GM20000 (cell line): ENCODE results near the gene PTPRK.

ENCODE experiments used
- DNase-seq: peaks from one replicate; pipeline ENCODE4 v3.0.0; 2012; ENCODE audit warnings: low spot score
- CTCF ChIP-seq: IDR thresholded peaks from 2 replicates; pipeline ENCODE4 v1.5.1; 2012; ENCODE audit warnings: mild to moderate bottlenecking, control low read depth; ENCODE audit errors: extremely low read depth, missing control alignments

PTPRK gene

GRCh38 chr6:128024969-128025368 is 495.4 kb downstream of the PTPRK start:
- no peak for DNase-seq
- TF ChIP-seq CTCF, result no peak

GRCh38 chr6:128024046-128024445 is 496.4 kb downstream of the PTPRK start:
- TF ChIP-seq CTCF, result no peak
- no peak for DNase-seq

GRCh38 chr6:128018821-128019220 is 501.6 kb downstream of the PTPRK start:
- TF ChIP-seq CTCF, result no peak
- DNase-seq, result no peak

- DNase-seq, result no peak
These were observed 503.1 kb downstream of the PTPRK start for GRCh38 chr6:128017288-128017687.

GRCh38 chr6:128007658-128008057 is 512.7 kb downstream of the PTPRK start:
- no peak for TF ChIP-seq CTCF

More at GRCh38 chr6:128017288-128017687, 503.1 kb downstream of the PTPRK start:
- TF ChIP-seq CTCF, result no peak

GRCh38 chr6:128005009-128005408 is 515.4 kb downstream of the PTPRK start:
- no peak for DNase-seq
- TF ChIP-seq CTCF, result no peak

More at GRCh38 chr6:128007658-128008057, 512.7 kb downstream of the PTPRK start:
- DNase-seq, result no peak

- no peak for DNase-seq
- TF ChIP-seq CTCF, result no peak
These were observed 520.0 kb downstream of the PTPRK start for GRCh38 chr6:128000363-128000762.
